PFSK-1 (cell line): Measurements from ENCODE around the gene FABP3.

Experiments
- FOXP2 ChIP-seq: optimal IDR thresholded peaks from 2 replicates; pipeline ENCODE3; 2011; ENCODE audit warnings: borderline replicate concordance, control low read depth, inconsistent platforms; ENCODE audit not compliant: insufficient read depth; ENCODE audit errors: extremely low read length, extremely low read depth
- POLR2AphosphoS5 ChIP-seq: IDR thresholded peaks from 2 replicates; pipeline ENCODE4 v1.6.1; 2012; ENCODE audit warnings: low read depth, mild to moderate bottlenecking, control low read depth, low read length, moderate library complexity
- REST ChIP-seq, 2 experiments: IDR thresholded peaks; 2 replicates each; pipeline versions ENCODE4 v1.6.1 to v1.8.0; 2011 to 2012; ENCODE audit warnings: low read depth in 2 of 2, low read length in 2 of 2, control low read depth in 1 of 2, inconsistent platforms in 1 of 2, mild to moderate bottlenecking in 1 of 2, moderate library complexity in 1 of 2; ENCODE audit not compliant: insufficient read depth in 1 of 2
- SIN3A ChIP-seq: IDR thresholded peaks from 2 replicates; pipeline ENCODE4 v1.6.1; 2012; ENCODE audit warnings: mild to moderate bottlenecking, low read length, moderate library complexity, borderline replicate concordance; ENCODE audit not compliant: insufficient read depth
- TAF1 ChIP-seq: IDR thresholded peaks from 2 replicates; pipeline ENCODE4 v1.6.1; 2012; ENCODE audit warnings: low read length, control low read depth, borderline replicate concordance; ENCODE audit not compliant: insufficient read depth

DNA sequence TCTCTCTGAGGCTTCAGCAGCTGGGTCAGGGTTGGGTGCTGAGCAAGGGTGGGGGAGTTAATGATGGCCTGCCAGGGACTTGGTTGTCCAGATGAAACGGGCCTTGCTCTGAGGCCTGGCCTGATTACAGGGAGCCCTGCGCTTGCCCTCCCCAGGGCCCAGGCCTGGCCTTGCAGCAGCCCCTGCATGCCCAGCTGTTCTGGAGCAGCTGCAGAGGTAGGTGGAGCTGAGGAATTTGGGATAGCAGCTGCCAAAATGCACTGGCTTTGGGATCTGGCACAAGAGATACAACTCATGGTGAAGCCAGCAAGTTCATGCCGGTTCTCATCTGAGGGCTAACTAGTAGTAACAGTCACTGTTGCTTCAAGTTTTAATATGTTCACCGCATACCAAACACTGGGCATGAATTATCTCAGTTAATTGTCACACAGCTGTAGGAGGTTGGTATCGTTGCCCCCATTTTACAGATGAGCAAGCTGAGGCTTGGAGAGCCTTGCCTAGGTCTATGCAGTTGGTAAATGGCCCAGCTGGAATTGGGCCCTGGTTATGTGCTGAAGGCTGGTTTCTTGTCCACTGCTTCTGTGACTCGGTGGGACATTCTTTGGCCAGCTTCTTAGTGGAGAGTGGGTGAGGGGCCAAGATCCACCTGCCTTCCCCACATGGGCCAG is 32.8 kb upstream of the FABP3 start:
- TF ChIP-seq POLR2AphosphoS5 (no peak), REST (IDR thresholded peaks at IDR 0.05; ENCODE audit: insufficient read depth in 1 of 2, low read depth in 2 of 2, low read length in 2 of 2) (no peak), FOXP2 (no peak), TAF1 (no peak), SIN3A (no peak)
